T-helper 22 cell (primary cell): ENCODE measurements around the gene MGME1.
"Not testable (repeated sequence)": the region's sequence is repeated elsewhere in the genome, so short reads cannot be mapped to it uniquely, and the experiment has no call there.

ENCODE experiments used
- DNase-seq: peaks from one replicate; pipeline ENCODE4 v3.0.0-alpha.2; 2020; ENCODE audit warnings: low read depth

Gene MGME1

GRCh38 chr20:17960400-17960885 lies 8.4 kb upstream of the MGME1 start:
- not testable (repeated sequence) for DNase-seq

DNA sequence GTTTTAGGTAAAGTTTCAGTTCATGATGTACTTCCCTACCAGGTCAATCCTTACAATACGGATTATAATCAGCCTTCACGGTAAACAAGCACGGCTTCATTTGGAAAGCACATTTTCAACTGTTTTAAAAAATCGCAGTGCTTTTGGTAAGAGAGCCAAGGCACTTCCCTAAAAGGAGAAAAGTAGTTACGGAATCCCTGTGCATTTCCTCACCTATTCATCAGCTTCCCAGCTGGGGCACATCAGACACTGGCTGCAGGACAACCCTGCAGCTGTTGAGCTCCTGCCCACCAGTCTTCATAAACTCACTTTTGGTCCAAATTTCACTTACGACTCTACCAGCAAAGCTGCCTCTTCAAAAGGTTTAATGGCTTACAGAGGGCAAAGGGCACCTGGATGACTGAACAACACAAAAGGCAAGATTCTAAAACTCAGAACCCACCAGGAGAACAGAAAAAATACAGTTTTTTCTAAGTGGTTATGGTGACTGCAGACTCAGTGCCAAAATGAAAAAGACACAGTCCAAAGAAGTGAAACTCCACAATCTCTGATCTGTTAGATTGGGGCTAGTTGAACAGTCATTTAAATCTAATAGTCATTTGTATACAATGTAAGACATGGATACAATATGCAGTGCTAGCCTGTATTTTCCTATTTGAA lies 7.8 kb upstream of the MGME1 start:
- no peak for DNase-seq

DNA sequence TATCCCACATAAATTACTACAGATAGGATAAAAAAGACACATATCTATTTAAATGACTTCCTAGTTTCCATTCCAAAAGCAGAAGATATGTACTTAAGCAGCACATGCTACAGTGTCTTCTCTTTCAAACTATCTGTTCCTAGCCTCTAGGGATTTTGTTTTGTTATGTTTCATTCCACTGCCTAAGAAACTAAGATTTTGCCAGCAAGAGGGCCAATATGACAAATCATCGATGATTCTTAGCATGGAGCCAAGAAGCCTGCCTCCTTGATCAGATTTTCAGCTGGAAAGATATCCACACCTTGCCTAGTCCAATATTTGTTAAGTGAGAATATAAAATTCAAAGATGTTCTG lies 7.3 kb upstream of the MGME1 start:
- DNase-seq = no peak

- no peak for DNase-seq
Observed at GRCh38 chr20:17963114-17963897, 5.5 kb upstream of the MGME1 start.

- DNase-seq = no peak
Observed at GRCh38 chr20:17964073-17964472, 4.7 kb upstream of the MGME1 start.

- DNase-seq = no peak
Observed at GRCh38 chr20:17964632-17965031, 4.2 kb upstream of the MGME1 start.

DNA sequence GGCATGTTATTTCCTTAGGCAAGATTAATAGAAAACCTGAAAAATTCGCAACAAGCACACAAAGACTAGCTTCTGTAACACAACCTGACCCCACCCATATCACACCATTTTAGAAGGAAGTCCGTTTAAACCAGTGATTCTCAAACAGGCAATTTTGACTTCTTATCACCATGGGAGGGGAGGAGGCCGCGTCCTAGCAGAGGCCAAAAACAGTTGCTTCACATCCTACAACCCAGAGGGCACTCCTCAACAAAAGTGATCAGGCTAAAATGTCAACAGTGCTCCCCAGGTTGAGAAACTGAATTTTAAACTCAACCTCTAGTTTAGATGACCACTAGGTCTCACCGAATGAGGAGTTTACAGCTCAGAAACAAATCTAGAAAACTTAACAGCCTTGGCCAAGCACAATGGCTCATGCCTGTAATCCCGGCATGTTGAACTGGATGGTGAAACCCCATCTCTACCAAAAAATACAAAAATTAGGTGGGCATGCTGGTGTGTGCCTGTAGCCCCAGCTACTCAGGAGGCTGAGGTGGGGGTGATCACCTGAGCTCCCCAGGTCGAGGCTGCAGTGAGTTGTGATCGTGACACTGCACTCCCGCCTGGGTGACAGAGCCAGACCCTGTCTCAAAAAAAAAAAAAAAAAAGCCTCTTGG lies 3.6 kb upstream of the MGME1 start:
- DNase-seq = no peak

GRCh38 chr20:17966432-17967310 lies 2.1 kb upstream of the MGME1 start:
- DNase-seq = no peak

GRCh38 chr20:17967521-17968365 lies 1.1 kb upstream of the MGME1 start:
- DNase-seq = no peak

DNA sequence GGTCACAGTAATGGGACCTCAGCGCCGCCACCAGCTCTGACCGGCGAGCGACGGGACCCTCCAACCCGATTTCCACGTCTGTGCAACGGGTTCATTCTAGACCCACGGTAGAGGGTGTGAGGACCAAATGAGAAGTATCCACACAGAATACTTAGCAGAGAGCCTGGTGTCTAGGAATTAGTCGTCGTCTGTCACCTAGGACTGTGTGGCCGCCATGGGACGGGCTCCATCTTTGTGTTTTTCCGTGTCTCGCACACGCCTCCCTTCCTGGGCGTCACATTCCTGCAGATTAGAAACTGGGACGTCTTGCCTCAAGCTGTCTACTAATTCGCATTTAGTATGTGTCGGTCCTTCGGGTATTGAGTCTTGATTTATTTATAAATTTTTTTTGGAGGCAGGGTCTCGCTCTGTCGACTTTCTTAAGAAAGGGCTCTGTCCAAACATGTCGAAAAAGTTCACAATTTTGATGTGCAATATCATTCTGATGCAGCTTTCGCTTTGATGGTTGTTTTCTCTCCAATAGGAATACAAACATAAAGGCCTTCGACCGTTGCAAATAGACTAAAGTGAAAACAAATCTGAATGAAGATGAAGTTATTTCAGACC lies 563 bp downstream of the MGME1 start:
- DNase-seq = peak; percentile 10

DNA sequence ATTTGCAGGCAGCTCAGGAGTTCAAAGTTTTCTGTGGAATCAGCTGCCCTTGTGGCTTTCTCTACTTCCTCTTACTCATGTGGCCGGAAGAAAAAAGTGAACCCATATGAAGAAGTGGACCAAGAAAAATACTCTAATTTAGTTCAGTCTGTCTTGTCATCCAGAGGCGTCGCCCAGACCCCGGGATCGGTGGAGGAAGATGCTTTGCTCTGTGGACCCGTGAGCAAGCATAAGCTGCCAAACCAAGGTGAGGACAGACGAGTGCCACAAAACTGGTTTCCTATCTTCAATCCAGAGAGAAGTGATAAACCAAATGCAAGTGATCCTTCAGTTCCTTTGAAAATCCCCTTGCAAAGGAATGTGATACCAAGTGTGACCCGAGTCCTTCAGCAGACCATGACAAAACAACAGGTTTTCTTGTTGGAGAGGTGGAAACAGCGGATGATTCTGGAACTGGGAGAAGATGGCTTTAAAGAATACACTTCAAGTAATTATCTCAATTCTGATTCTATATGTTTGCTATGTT lies 1.1 kb downstream of the MGME1 start:
- peak; percentile 4 for DNase-seq

- DNase-seq = no peak
Observed at GRCh38 chr20:17971300-17972013, 2.6 kb downstream of the MGME1 start.

DNA sequence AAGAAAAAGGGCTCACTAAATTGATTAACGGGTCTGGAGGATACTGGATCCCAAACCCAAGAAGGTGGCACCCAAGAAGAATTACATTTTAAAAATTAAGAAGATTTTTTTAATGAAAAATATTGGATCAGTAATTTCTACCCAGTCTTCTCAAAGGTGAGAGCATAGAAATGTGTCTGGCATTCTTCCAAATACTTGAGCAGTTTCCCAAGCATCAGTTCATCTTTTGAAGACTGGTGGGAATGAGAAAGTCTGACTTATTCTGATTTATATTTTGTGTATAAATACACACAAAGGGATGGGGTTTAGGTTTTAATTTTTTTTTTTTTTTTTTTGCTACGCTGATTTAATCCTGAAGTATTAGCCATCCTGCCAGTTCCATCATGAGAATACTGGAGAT lies 3.3 kb downstream of the MGME1 start:
- DNase-seq = no peak

DNA sequence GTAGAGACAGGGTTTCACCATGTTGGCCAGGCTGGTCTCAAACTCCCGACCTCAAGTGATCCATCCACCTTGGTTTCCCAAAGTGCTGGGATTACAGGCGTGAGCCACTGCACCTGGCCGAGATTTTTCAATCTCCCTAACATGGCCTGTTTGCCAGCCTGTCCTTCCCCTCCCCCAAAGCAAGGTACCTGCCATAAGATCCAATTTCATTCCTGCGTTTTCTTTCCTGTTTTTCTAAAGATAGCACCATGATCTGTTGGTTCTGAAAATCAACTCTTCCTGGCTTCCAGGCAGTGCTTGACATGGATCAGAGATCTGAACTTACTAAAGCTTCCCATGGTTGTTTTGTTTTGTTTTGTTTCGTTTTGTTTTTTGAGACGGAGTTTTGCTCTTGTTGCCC lies 7.5 kb downstream of the MGME1 start:
- DNase-seq = no peak

GRCh38 chr20:17985388-17986018 lies 16.7 kb downstream of the MGME1 start:
- no peak for DNase-seq

DNA sequence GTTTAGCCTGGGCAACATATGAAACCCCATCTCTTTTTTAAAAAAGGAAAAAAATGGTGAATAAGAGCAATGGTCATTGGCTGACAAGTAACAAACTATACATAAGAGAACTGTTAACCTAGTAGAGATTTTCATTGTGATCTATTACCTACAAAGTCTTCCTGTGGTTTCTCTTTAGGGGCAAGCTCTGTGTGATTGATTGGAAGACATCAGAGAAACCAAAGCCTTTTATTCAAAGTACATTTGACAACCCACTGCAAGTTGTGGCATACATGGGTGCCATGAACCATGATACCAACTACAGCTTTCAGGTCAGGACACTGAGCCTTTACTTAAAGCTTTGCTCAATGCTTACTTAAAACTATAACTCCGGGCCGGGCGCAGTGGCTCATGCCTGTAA lies 19.2 kb downstream of the MGME1 start:
- DNase-seq = no peak

DNA sequence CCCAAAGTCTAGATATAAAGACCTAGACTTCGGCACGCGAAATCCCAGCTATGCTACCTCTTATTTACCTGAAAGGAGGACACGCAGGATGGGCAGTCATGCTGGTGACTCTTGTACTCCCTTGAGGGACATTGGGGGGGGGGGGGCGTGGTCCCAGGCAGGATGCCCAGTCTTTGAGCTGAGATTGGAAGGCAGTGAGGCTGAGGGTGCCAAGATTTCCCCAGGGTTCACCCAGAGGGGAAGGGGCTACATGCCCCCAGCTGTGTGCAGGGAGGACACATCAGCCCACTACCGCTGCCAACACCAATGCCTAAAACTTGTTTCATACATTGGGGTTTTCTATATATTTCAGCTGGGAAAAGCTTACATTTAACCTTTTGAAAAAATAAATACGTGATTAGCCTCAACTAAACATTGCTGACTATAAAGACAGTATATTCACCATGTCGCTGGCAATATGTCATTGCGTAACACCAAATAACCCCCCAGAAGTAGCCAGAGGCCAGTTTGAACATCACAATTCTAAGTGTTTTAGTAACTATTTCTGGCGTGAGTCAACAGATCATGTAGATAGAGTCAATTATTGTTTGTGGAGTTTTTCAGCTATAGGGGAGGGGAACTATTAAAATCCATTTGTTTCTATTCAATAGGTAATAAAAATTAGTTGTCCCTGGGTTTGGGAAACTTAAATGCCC lies 21.6 kb downstream of the MGME1 start:
- no peak for DNase-seq

DNA sequence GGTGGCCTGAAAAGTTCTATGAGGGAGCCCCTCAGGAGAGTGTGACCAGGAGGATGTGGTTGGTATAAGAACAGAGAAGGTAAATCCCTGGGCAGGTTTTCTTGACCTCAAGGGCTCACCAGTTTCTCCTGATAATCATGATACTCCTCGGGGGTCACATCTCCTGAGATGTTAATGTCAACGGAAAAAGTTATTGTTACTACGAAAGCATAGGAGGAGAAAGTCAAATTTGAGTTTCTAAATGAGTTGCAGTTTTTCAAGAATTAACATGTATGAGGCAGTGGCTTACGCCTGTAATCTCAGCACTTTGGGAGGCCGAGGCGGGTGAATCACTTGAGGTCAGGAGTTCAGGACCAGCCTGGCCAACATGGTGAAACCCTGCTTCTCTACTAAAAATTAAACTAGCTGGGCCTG lies 23.4 kb downstream of the MGME1 start:
- no peak for DNase-seq
